Occipital lobe (tissue), 2 donors: ENCODE results near the gene GNG4. TPM values are rescaled to one million over a fixed set of nuclear protein-coding genes. Genes with fewer than 3 reads are reported as not detected.
"Not testable (repeated sequence)": the region's sequence is repeated elsewhere in the genome, so short reads cannot be mapped to it uniquely, and the experiment has no call there.

Source experiments
- DNase-seq: peaks from one replicate; lab custom pipeline; 2025; lab: John Stamatoyannopoulos, UW
- total RNA-seq: library from RNA; depleted of rRNA; stranded (reverse); fragments of >200 nt; gene quantifications from one replicate; pipeline ENCODE4 v1.2.3, GENCODE V29; 2014

GNG4 gene
- total RNA-seq, 1 donor from 2014 or later: 31.5 TPM

DNA sequence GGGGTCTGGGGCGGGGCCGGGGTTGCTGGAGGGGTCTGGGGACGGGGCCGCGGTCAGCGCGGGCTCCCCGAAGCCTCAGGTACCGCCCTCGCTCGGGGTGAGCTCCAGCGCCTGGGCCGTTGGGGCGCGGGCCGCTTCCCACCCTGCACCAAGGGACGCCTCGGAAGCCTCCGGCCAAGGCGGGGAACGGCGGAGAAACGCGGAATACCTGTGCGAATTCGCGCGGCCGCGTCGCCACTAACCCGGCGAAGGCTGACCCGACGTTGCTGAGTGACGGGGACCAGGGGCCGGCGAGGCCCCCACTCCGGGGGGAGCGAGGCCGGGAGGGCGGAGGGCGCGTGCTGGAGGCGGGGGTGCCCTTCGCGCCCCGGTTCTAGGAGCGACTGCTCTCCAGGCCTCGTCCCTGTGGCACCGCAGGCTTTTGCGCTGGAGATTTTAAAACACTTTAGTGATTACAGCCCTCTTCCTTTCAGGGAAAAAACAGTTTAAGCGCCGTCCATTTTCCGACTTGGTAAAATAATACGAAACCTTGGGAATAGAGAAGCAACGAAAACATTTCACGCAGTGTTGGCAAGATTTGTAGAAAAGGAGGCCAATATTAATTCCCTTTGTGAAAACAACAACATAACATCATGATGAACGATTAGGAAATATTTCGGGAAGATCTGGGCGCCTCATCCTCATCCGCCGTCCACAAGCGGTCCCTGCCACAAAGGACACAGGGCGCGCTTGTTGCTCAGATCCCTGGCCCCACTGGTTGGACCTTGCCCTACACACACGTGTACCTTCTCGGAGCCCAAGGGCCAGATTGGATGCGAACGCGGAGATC is 971 bp upstream of the GNG4 start:
- no peak for DNase-seq

DNA sequence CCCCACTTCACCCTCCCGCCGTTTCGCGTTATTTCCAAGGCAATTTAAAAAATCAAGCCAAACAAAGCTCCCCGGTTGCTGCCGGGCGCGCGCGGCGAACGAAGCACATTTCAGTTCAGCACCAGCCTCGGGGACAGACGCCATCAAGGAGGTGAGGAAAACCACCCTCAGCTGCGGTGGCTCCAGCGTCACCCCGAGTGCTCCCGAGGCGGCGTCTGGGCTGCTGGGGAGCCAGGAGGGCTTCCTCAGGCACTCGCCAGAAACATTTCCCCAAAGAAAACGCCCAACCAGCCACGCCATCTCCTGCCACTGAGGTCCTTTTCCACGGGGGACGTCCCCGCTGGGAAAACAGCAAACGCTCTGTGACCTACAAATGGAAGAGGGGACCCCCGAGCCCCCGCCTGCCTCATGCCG is 623 bp downstream of the GNG4 start:
- DNase-seq: no peak

DNA sequence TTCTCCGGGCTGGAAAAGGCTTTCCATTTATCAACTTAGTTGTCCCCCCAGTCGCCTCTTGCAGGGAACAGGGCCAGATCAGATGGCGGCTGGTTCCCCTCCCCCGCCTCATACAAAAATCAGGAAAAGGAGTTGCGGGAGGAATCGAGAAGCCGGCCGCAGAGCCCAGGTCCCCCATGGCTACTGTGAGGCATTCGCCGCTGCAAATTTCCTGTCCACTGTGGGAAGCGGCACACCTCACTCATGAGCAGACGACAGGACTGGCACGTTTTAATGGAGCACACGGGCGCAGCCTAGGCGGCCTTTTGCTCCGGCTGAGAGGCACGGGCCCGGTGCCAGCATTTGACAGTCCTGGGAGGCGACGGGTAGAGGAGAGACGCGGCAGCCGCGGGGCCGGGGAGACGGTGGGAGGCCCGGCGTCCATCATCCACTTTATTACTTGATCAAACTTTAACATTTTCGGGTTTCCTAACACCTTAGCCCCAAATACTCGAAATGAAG is 1.1 kb downstream of the GNG4 start:
- no peak for DNase-seq

DNA sequence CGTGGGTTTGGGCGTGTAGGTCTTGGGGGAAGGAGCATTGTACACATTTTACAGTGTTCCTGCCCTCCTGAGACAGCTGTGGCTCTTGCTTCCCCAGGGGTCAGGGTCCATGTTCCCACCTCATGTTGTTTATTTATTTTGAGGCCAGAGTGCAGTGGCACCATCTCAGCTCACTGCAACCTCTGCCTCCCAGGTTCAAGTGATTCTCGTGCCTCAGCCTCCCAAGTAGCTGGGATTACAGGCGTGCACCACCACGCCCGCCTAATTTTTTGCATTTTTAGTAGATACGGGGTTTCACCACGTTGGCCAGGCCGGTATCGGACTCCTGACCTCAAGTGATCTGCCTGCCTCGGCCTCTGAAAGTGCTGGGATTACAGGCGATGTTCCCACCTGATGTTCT is 2.0 kb downstream of the GNG4 start:
- DNase-seq: not testable (repeated sequence)

DNA sequence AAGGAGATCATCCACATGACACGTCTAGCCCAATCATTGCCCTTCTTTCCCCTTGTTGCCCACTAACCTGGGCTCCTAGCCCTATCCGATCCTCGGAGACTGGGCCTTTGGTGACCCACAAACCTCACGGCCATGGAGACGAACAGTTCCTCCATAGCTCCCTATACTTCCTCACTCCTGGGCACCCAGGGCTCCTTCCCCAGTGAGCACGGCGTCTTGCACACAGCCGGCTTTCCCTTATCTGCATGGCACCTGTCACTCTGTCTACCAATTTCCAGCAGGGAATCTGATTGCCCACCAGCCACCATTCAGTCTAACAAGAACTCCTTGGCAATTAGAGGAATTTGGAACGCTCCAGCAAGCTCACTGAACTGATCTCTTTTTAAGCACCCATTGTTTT is 3.1 kb downstream of the GNG4 start:
- no peak for DNase-seq

DNA sequence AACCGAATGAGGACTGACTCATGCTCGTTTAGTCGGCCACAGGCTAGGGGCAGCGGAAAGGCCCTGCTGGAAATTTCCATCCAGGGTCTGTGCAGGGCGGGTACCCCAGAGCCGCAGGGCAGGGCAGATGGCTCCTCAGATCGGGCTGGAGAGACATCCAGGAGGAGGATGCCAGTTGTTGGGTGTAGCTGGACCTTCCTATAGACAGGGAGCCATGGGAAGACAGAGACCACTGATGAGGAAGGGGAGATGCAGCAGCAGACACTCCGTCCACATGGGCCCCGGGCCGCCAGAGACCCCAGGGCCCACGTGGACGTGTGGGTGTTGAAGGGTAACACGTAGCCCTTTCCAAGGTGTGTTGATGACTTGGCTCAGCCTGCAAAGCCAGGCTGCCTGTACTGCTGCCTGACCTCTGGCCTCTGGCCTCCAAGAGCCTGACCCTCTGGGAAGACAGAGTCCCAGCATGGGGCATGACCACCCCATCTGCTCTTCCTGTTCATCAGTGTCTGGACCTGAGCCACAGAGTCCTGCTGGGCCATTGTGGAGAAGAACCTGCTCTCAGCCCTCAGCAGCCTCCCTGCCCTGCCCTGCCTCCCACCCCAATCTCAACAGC is 4.8 kb downstream of the GNG4 start:
- DNase-seq: no peak

DNA sequence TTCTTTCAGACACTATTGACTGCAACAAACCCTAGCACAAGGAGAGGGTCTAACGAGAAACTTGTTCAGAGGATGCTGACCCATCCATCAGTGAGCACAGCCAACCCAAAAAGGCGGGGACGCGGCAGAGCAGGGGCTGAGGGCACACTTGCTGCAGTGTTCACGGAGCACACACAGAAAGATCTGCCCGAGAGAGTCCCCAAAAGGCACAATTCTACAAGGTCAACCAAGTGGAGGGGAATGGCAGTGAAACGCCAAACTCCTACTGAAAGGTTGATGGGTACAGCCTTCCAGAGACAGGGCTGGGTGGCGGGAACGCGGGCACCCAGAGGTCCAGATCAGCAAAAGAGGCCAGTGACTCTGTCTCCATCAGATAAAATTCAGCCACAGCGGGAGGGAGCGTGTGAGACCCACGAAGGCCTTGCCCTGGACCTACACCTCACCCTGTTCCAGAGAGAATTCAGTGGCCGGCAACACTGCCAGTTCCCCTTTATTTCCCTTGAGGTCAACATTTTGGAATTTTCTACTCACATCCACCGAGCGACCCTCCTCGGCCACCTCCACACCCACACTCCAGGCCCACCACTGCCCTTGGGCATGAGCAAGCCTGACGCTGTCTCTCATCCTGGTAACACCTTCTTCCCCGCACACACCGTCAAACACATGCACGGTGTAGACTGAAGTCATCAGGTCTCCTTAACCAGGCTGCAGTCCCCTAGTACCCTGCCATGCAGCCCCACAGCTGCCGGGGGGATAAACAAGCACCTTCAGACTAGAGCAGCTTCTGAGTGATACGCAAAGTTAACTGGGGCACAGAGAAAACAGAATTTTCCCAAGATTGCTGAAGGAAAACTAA is 5.5 kb downstream of the GNG4 start:
- DNase-seq: no peak

DNA sequence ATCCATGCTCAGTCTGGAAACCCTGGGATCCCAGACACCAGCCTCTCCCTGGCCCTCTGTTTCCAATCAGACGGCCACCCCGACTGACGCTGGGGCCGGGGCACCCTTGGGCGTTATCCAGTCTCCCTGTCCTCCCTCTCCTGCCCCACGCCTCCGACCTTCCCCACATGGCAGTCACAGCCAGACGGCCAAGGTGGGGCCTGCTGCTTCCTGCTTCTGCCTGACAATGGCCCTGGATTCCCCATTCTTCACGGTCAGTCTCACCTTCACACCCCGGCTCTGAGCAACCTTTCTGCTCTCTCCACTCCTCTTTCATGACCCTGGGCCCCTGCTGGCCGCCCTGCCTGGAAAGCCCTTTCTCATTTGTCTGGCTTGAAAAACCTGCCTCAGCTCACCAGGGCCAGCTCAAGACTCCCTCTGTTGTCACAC is 6.6 kb downstream of the GNG4 start:
- no peak for DNase-seq

DNA sequence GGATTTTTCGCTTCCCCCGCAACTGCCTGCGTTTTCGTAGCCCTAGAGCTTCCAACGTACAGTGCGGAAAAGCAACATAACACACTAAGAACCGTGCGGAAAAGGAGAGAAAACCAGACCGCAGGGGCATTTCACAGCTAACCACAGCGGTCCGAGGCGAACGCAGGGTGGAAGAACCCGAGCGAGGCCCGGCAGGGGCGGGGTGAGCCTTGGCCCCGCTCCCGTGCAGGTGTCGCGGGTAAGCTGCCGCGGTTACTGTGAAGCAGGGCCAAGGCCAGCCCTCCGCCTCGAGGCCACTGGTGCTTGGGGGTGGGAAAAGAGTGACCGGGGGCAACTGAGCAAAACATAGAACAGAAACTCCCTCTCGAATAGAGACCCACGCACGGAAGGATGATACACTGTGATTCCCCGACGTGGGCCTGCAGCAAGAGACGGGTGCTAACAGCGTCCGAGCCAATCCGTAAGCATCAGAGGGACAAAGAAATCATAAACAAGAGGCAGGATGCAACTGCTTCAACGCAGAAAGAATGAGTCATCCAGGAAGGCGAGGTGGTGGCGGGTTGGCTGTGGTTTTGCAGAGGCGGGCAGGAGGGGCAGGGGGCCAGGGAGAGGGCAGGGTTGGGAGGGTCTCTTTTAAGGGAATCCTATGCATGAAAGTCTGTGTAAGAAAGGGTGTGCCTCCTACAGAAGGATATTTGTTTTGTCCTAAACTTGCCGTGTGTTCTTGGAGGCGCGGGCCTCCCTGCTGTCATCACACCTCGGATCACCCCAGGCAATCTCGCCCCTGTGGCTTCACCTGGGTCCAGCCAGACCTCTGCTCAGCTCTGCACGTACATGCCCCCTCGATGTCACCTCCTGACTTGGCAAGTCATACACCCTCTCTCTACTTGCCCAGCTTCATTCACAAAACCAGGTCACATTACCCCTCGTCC is 7.3 kb downstream of the GNG4 start:
- no peak for DNase-seq

DNA sequence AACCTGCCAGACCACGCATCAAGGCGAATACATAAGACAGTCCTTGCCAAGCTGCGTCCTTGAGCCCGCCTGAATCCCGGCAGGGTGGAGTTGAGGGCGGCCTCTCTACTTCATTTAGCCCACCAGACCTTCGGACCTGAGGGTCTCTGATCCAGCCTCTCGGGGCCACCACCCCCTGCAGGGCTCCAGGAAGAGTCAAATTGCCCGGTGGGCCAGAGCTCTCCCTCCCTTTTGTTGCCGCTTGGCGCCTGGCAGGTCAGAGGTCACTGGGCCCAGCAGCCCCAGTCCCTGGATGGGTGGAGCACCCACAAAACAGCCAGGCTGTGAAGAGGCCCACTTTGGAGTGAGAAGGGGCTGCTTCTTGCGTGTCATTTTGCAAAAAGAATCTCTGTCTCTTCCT is 9.0 kb downstream of the GNG4 start:
- no peak for DNase-seq

DNA sequence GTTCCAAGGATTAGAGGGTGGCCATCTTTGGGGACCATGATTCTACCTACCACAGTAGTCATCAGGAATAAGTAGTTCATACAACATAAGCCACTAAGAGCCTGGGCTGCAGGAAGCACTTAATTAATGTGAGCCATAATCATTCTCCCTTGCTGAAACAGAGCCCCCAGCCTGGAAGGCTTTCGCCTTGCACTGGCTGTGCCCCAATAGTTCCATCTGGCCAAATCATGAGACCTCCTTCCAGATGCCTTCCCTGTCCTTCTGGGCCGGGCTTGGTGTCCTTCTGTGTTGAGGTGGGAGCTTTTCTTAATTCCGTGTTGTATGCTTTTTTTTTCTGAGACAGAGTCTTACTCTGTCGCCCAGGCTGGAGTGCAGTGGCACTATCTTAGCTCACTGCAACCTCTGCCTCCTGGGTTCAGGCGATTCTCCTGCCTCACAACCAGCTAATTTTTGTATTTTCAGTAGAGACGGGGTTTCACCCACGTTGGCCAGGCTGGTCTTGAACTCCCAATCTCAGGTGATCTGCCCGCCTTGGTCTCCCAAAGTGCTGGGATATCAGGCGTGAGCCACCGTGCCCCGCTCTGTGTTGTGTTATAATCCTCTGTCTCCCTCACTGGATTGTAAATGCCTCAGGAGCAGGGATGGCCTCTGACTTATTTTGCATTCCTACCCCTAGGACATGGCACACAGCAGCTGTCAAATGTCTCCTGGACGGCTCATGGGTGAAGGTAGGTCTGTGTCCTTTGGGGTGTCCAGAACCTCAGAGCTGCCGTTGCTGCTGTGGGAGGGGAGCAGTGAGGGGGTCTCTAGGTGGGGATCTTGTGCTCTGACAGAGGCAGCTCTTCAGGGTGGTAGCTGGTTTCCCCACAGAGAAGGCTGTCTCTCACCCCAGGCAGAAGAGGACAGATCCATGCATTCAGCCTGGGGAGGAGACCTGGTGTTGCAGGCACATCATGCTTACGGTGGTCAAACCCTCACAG is 10.1 kb downstream of the GNG4 start:
- DNase-seq: no peak

DNA sequence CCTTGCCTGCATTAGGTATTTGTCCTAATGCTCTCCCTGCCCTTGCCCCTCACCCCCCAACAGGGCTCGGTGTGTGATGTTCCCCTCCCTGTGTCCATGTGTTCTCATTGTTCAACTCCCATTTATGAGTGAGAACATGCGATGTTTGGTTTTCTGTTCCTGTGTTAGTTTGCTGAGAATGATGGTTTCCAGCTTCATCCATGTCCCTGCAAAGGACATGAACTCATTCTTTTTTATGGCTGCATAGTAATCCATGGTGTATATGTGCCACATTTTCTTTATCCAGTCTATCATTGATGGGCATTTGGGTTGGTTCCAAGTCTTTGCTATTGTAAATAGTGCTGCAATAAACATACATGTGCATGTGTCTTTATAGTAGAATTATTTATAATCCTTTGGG is 11.0 kb downstream of the GNG4 start:
- not testable (repeated sequence) for DNase-seq

DNA sequence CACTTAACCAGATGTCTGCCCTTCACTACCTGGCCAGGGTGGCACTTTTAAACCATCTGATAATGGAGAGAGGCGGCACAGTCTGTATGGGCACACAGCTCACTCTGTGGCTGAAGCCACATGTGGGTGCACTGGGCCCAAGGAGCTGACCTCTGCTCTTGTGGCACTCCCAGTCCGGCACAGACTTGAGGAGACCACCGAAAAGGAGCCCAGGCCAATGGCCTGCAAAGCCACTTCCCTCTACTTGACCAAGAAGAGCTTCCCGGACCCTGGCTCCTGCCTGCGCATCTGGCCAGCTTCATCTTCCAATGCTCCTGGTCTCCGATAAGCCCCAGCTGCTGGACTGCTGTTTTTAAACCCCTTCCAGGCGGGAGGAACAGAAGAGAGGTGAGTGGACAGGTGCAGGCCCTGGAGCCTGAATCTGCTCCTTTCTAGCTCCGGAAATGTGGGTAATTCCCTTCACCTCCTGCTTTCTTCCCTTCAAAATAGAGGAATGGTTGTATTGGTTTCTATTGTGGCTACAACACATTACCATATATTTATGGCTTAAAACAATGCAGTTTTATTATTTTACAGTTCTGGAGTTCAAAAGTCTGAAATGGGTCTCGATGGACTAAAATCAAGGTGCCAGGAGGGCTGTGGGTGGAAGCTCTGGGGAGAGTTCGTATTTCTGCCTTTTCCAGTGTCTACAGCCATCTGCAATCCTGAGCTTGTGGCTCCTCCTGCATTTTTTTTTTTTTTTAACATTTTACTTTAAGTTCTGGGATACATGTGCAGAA is 11.6 kb downstream of the GNG4 start:
- DNase-seq: no peak

DNA sequence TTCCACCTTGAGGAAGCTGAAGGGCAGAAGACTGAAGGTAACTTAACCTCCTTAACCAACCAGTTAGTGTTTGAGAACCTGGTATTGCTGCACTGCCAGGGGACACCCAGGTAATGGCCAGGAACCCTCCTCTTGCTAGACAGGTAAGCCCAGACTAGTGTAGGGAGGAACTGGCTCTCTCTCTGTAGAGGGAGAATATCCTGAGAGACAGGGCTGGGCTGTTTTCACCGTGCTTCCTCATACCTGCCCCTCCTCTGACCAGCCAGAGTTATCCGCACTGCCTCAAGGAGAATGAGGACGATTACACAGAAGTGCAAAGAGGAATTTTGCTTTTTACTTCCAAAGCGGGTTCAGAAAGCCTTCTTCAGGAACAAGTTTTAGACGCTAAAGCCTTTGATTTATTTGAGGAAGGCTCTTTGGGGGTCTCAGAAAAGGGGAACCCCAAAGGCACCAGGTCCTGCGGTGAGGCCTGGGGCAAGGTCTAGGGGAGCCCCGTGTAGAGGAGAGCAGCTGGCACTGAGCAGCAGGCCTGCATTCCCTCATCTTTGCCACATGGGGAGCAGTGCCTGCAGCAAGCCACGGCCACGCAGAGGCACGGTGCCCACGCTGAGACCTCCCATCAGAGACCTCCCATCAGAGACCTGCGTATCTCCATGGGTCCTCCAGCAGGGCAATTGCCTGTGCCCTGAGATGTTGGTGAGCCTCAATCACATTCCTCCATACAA is 13.5 kb downstream of the GNG4 start:
- no peak for DNase-seq

DNA sequence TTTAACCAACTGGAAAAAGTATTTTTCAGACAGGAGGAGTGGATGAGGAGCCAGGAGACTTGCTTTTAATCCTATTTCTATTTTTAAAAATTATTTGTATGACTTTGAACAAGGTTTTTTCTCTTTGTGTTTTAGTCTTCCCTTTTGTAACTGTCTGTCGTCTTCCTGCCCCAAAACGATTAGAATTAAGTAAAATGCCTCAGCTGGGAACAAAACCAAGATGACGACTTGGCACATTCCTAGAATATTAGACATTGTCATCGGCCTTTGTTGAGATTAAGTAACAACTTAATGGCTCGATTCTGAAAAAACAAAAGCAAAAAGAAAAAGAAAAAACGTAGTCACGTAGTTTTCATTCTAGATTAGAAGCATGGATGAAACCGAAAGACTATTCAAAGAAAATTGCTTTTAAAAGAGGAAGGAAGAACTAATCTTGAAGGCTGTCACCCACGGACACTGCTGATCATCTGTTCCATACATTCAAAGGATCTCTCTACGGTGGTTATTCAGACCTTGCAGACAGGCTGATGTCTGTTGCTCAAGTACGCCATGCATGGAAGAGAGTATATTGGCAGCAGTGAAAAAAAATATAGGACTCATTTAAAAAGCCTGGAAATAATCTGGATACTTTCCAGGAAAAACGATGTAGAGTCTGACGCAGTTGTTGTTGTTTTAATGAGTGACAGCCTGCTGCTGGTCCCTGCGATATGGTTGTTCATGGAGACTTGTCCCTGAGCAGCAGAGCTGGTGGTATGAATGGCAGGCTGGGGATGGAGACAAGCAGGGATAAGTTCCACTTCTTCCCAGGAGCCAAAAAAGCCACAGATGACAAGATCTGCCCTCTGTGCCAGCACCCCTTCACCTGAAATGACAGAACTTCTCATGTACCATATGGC is 16.8 kb downstream of the GNG4 start:
- no peak for DNase-seq

DNA sequence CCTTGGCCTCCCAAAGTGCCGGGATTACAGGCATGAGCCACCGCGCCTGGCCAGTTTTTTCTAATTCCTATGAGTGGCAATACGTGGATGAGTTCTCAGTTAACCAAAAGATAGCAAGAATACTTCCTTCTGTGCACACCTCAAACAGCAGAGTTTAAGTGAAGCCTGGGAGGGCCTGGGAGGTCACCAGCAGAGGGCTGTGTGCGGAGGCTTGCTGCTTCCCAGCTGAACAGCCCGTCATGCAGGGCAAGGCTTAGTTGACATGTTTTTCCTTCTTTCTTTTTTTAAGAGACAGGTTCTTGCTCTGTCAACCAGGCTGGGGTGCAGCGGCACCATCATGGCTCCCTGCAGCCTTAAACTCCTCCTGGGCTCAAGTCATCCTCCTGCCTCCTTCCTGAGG is 17.8 kb downstream of the GNG4 start:
- DNase-seq: no peak

DNA sequence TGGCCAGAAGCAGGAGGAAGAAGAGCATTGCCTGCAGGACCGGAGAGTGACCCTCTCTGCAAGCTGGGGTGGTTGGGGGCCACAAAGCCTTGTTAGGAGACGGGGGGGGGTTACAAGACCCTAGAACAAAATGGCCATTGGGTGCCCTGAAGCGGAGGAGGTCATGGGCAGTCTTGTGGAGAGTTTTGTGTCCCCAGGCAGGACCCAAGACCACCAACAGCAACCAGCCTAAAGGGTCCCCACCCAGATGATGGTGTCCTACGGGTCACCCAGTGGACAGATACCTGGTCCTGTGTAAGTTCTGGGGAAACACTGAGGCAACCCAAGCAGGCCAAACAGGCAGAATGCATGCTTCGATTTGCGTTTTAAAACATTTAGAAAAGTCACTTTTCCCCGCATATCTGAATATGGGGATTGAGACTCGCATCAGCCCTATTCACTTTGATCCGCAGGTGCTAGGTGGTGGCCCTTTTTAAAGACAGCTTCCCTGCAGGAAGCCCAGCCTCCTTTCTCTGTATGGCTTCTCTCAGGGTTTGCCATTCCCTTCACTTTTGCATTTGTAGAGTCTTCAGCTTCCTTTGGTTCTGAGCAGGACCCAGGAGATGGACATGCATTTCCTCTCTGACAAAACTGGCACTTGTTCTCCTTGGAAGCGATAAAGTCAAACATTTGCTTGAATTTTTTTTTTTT is 21.1 kb downstream of the GNG4 start:
- no peak for DNase-seq
